ENCODE results near the gene LTF. TPM values are rescaled to one million over a fixed set of nuclear protein-coding genes. Genes with fewer than 3 reads are reported as not detected.

Gene LTF
- total RNA-seq, 1 donor from 2014 or later = under 0.01 TPM

DNA sequence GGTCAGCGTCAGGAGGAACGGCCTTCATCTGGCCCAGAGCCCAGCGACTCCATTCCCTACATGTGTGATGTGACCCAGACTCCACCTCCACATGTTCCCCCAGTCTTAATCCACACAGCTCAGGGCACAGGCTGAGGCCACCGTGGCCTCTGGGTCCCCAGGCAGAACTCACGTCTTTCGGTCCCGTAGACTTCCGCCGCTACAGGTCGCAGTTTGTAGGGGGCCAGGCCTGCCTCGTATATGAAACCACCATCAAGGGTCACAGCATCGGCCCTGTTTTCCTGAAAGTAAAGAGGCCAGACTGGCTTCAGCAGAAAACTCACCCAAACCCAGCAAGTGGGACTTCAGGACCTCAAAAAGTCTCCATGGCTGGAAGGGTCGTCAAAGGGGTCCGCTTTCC lies 8.6 kb downstream of the LTF start:
- TF ChIP-seq, protein P1, sequence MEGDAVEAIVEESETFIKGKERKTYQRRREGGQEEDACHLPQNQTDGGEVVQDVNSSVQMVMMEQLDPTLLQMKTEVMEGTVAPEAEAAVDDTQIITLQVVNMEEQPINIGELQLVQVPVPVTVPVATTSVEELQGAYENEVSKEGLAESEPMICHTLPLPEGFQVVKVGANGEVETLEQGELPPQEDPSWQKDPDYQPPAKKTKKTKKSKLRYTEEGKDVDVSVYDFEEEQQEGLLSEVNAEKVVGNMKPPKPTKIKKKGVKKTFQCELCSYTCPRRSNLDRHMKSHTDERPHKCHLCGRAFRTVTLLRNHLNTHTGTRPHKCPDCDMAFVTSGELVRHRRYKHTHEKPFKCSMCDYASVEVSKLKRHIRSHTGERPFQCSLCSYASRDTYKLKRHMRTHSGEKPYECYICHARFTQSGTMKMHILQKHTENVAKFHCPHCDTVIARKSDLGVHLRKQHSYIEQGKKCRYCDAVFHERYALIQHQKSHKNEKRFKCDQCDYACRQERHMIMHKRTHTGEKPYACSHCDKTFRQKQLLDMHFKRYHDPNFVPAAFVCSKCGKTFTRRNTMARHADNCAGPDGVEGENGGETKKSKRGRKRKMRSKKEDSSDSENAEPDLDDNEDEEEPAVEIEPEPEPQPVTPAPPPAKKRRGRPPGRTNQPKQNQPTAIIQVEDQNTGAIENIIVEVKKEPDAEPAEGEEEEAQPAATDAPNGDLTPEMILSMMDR (IDR thresholded peaks at IDR 0.05; ENCODE audit: insufficient read depth, low read length, severe bottlenecking) = no peak
- no peak for DNase-seq (ENCODE audit: low read depth)
- peak; percentile 60 for FAIRE-seq
- Histone ChIP-seq H3K27me3 (ENCODE audit: control insufficient read depth, insufficient read depth, low read length) (no peaks in the 10 kb centered on the region), H3K4me3 (ENCODE audit: low read depth, low read length) (no peak overlapping the region), H3K36me3 (ENCODE audit: control insufficient read depth, insufficient read depth, low read length) (no peaks in the 10 kb centered on the region)

DNA sequence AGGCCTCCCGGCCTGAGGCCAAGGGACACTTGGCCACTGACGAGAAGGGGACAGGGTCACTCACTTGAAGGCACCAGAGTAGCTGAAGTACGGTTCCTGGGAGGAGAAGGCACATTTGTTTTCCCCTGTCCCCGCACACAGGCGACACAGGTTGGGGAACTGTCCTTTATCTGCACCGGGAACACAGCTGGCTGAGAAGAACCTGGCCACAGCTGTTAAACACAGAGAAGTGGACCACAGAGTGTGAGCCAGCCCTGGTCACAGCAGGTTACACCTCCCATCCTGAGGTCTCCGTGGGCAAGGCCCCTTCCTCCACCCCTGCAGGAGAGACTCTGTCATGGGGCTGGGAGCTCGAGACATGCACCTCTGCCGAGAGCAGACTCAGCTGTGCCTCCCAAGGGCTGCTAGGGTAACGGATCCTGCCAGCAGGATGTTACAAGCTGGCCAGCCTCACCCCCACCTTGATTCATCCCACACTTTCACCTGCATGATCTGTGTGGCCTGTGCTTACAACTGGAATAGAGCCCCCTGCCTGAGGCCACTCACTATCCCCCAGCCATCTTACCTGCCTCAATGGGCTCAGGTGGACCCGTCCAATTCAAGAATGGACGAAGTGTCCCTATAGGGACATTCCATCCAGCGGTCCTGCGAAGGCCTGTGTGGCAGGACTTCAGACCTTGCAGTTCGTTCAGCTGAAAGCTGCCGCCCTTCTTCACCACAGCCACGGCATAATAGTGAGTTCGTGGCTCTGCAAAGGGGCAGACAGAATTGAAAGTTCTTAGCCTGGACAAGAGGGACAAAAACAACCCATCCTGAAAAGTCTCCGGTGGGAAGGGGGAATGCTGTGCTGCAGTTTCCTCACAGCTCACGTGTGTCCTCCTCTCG lies 9.2 kb downstream of the LTF start:
- no peaks in the 10 kb centered on the region for H3K36me3 ChIP-seq (ENCODE audit: control insufficient read depth, insufficient read depth, low read length)
- no peak for FAIRE-seq
- no peak overlapping the region for H3K4me3 ChIP-seq (ENCODE audit: low read depth, low read length)
- no peaks in the 10 kb centered on the region for H3K27me3 ChIP-seq (ENCODE audit: control insufficient read depth, insufficient read depth, low read length)
- DNase-seq (ENCODE audit: low read depth) = no peak
- TF ChIP-seq, protein P1 (IDR thresholded peaks at IDR 0.05; ENCODE audit: insufficient read depth, low read length, severe bottlenecking) = no peak

DNA sequence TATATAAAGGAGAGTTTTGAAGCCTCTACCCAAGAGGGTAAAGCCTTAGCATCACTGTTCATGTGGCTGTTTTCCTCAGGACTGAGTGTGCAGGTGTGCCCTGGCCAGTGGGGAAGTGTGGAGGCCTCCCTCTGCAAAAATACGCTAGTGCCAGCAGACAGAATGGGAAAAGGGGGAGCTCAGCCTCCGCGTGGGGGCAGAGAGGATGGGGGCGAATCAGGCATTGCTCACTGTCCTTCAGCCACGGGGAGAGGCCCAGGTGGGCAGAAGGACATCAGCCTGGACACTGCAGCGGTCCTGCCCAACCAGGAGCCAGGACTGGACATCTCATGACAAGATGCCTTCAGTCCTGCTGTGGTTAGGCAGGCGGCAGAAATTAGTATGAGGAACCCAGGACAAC lies 10.1 kb downstream of the LTF start:
- DNase-seq (ENCODE audit: low read depth) (no peak), FAIRE-seq (no peak)
- Histone ChIP-seq H3K4me3 (ENCODE audit: low read depth, low read length) (no peak overlapping the region), H3K36me3 (ENCODE audit: control insufficient read depth, insufficient read depth, low read length) (no peaks in the 10 kb centered on the region), H3K27me3 (ENCODE audit: control insufficient read depth, insufficient read depth, low read length) (no peaks in the 10 kb centered on the region)
- TF ChIP-seq, protein P1 (IDR thresholded peaks at IDR 0.05; ENCODE audit: insufficient read depth, low read length, severe bottlenecking) = no peak

DNA sequence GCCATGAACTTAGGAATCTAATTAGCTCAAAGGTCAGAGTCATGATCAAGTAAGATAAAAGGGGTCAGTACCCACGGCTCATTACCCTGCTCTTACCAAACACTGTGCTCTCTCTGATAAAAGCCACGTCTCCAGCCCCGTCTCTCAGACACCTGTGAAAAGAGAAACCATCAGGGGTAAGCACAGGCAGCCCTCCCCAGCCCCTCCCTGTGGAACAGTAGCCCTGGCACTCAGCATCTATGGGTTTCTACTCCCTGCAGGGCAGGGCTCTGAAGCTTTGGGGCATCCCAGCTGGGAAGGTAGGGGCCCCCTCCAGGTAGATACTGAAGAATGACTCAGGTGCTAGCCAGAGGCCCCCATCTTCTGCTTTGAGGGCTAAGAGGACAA lies 10.5 kb downstream of the LTF start:
- H3K27me3 ChIP-seq (ENCODE audit: control insufficient read depth, insufficient read depth, low read length) = no peaks in the 10 kb centered on the region
- TF ChIP-seq, protein P1 (IDR thresholded peaks at IDR 0.05; ENCODE audit: insufficient read depth, low read length, severe bottlenecking) = no peak
- H3K36me3 ChIP-seq (ENCODE audit: control insufficient read depth, insufficient read depth, low read length) = no peaks in the 10 kb centered on the region
- no peak overlapping the region for H3K4me3 ChIP-seq (ENCODE audit: low read depth, low read length)
- DNase-seq (ENCODE audit: low read depth) = no peak
- FAIRE-seq = no peak

DNA sequence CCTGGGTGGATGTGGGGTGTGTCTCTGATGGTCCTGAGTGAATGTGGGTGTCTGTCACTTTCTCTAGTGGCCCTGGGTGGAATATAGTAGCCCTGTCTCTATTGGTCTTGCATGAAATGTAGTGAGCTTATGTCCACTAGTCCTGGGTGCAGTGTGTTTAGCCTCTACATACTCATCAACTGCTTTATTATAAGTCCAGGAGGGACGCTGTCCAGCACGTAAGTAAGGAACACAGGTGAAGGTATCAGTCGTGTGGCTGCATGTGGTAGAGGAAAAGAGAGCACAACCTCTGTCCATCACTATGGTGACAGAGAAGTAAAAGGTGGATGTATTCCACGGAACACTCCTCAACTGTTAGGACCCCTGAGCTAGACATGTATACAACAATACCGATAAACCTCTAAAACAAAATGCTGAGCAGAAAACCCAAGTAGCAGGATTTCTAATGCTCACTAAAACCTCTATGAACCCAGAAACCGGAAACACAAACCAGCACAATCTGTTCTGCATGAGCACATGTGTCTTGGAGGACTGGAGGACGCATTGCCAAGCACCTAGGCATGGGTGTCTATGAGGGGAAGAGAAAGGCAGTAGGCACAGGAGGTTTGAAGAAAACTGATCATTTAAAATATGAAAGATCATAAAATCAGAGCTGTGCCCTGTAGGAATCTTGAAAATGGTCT lies 11.0 kb downstream of the LTF start:
- Histone ChIP-seq H3K4me3 (ENCODE audit: low read depth, low read length) (no peak overlapping the region), H3K36me3 (ENCODE audit: control insufficient read depth, insufficient read depth, low read length) (no peaks in the 10 kb centered on the region), H3K27me3 (ENCODE audit: control insufficient read depth, insufficient read depth, low read length) (no peaks in the 10 kb centered on the region)
- no peak for DNase-seq (ENCODE audit: low read depth)
- TF ChIP-seq, protein P1 (IDR thresholded peaks at IDR 0.05; ENCODE audit: insufficient read depth, low read length, severe bottlenecking) = no peak
- FAIRE-seq = peak; percentile 64

Data from bronchial epithelial cell (primary cell).